RWPE2 (cell line): ENCODE measurements around the gene PLEKHG4B.

Experiments
- ATAC-seq: fragments of 200-7000 bp; cut with Tn5 transposase; 3 replicates; pipeline ENCODE4 v1.9.1; 2021; ENCODE audit warnings: low read depth
- DNase-seq: peaks from one replicate; pipeline ENCODE4 v3.0.0-alpha.2; 2020; ENCODE audit warnings: low spot score
- H3K27ac ChIP-seq: fragments of 450-650 bp; 2 replicates; pipeline ENCODE4 v1.5.1; 2017; ENCODE audit warnings: mild to moderate bottlenecking; ENCODE audit not compliant: poor library complexity, severe bottlenecking
- H3K27me3 ChIP-seq: fragments of 250-450 bp; sonication (Bioruptor Pico); 2 replicates; pipeline ENCODE4 v1.5.1; 2021; ENCODE audit warnings: mild to moderate bottlenecking, moderate library complexity; ENCODE audit not compliant: insufficient read depth, poor library complexity, severe bottlenecking
- H3K36me3 ChIP-seq: fragments of 250-450 bp; sonication (Bioruptor Pico); 2 replicates; pipeline ENCODE4 v1.5.1; 2020; ENCODE audit warnings: low read depth, mild to moderate bottlenecking, moderate library complexity
- H3K4me1 ChIP-seq: fragments of 250-450 bp; sonication (Bioruptor Pico); 2 replicates; pipeline ENCODE4 v1.5.1; 2021; ENCODE audit warnings: mild to moderate bottlenecking, moderate library complexity; ENCODE audit not compliant: insufficient read depth, poor library complexity, severe bottlenecking
- H3K4me3 ChIP-seq: fragments of 250-450 bp; sonication (Bioruptor Pico); 2 replicates; pipeline ENCODE4 v1.5.1; 2021; ENCODE audit warnings: mild to moderate bottlenecking, moderate library complexity; ENCODE audit not compliant: severe bottlenecking
- H3K9me3 ChIP-seq: fragments of 250-450 bp; sonication (Bioruptor Pico); 2 replicates; pipeline ENCODE4 v1.5.1; 2021; ENCODE audit warnings: mild to moderate bottlenecking, moderate library complexity; ENCODE audit not compliant: severe bottlenecking
- CTCF ChIP-seq: fragments of 450-650 bp; IDR thresholded peaks from one replicate; pipeline ENCODE4 v1.5.1; 2017; ENCODE audit warnings: mild to moderate bottlenecking, moderate library complexity; ENCODE audit not compliant: poor library complexity, severe bottlenecking

Gene PLEKHG4B

GRCh38 chr5:189976-190365 lies 98.0 kb downstream of the PLEKHG4B start:
- H3K27me3 ChIP-seq = peaks cover 7% of the 10 kb centered on the region
- ATAC-seq (no peak), DNase-seq (peak; percentile 53)
- H3K36me3 ChIP-seq = no peaks in the 10 kb centered on the region
- no peaks in the 10 kb centered on the region for H3K4me1 ChIP-seq
- no peak overlapping the region for H3K4me3 ChIP-seq
- H3K9me3 ChIP-seq = no peaks in the 10 kb centered on the region
- TF ChIP-seq CTCF = no peak
- no peak overlapping the region for H3K27ac ChIP-seq

- TF ChIP-seq CTCF = no peak
- Histone ChIP-seq H3K4me3 (no peak overlapping the region), H3K27ac (no peak overlapping the region), H3K27me3 (peaks cover 7% of the 10 kb centered on the region), H3K4me1 (no peaks in the 10 kb centered on the region), H3K9me3 (no peaks in the 10 kb centered on the region), H3K36me3 (no peaks in the 10 kb centered on the region)
- ATAC-seq = no peak
- DNase-seq = peak; percentile 61
Measured at GRCh38 chr5:190366-191035, 98.5 kb downstream of the PLEKHG4B start.

GRCh38 chr5:191036-191948 lies 99.3 kb downstream of the PLEKHG4B start, which contains the start of gene LRRC14B:
Gene LRRC14B, plus strand, starts transcription at chr5:191495. Its CDS starts 44 bp downstream, at chr5:191539.
- Histone ChIP-seq H3K36me3 (no peaks in the 10 kb centered on the region), H3K27ac (no peak within 1 kb of the TSS), H3K27me3 (peaks cover 7% of the 10 kb centered on the region), H3K4me3 (no peak within 1 kb of the TSS), H3K9me3 (no peaks in the 10 kb centered on the region), H3K4me1 (no peaks in the 10 kb centered on the region)
- peak; percentile 6; the same call in 1 of the 3 replicates for ATAC-seq
- DNase-seq = peak; percentile 61
- no peak for TF ChIP-seq CTCF

GRCh38 chr5:191949-192690 lies 100.2 kb downstream of the PLEKHG4B start:
- H3K4me3 ChIP-seq = no peak overlapping the region
- no peak for TF ChIP-seq CTCF
- DNase-seq (peak; percentile 68), ATAC-seq (no peak)
- no peaks in the 10 kb centered on the region for H3K4me1 ChIP-seq
- H3K27me3 ChIP-seq = peaks cover 7% of the 10 kb centered on the region
- H3K27ac ChIP-seq = no peak overlapping the region
- no peaks in the 10 kb centered on the region for H3K36me3 ChIP-seq
- no peaks in the 10 kb centered on the region for H3K9me3 ChIP-seq
